Measurements from ENCODE around the gene ATPAF1. TPM values are rescaled to one million over a fixed set of nuclear protein-coding genes. Genes with fewer than 3 reads are reported as not detected.
"Not testable (repeated sequence)": the region's sequence is repeated elsewhere in the genome, so short reads cannot be mapped to it uniquely, and the experiment has no call there.

Gene ATPAF1
- total and polyA plus RNA-seq, 3 donors from 2014 or later: 76.7 to 98.9 (median 85.9) TPM

- Histone ChIP-seq H3K36me3 (ENCODE audit: low read depth, missing control alignments) (no peaks in the 10 kb centered on the region), H3K4me1 (no peaks in the 10 kb centered on the region), H3K27ac (no peak overlapping the region), H3K9me3 (no peaks in the 10 kb centered on the region), H3K27me3 (no peaks in the 10 kb centered on the region), H3K4me3 (no peak overlapping the region)
- TF ChIP-seq, protein P1, sequence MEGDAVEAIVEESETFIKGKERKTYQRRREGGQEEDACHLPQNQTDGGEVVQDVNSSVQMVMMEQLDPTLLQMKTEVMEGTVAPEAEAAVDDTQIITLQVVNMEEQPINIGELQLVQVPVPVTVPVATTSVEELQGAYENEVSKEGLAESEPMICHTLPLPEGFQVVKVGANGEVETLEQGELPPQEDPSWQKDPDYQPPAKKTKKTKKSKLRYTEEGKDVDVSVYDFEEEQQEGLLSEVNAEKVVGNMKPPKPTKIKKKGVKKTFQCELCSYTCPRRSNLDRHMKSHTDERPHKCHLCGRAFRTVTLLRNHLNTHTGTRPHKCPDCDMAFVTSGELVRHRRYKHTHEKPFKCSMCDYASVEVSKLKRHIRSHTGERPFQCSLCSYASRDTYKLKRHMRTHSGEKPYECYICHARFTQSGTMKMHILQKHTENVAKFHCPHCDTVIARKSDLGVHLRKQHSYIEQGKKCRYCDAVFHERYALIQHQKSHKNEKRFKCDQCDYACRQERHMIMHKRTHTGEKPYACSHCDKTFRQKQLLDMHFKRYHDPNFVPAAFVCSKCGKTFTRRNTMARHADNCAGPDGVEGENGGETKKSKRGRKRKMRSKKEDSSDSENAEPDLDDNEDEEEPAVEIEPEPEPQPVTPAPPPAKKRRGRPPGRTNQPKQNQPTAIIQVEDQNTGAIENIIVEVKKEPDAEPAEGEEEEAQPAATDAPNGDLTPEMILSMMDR (IDR thresholded peaks at IDR 0.05): no peak
- no peak for TF ChIP-seq POLR2A (IDR thresholded peaks at IDR 0.05)
- intact Hi-C loops (cut with DNase I; ENCODE audit: low total_unique reads): no loop called here
- no peak for DNase-seq
Observed at GRCh38 chr1:46655848-46656247, 12.3 kb downstream of the ATPAF1 start.

GRCh38 chr1:46654698-46655097, 13.5 kb downstream of the ATPAF1 start:
- H3K4me1 ChIP-seq; H3K4me3 ChIP-seq; intact Hi-C loops (cut with DNase I; ENCODE audit: low total_unique reads); H3K36me3 ChIP-seq (ENCODE audit: low read depth, missing control alignments); DNase-seq; H3K27ac ChIP-seq; H3K27me3 ChIP-seq; H3K9me3 ChIP-seq: not testable (repeated sequence)
- WGBS, 2 donors: 95 to 98% methylated on average over 2 of the region's 2 CpGs

DNA sequence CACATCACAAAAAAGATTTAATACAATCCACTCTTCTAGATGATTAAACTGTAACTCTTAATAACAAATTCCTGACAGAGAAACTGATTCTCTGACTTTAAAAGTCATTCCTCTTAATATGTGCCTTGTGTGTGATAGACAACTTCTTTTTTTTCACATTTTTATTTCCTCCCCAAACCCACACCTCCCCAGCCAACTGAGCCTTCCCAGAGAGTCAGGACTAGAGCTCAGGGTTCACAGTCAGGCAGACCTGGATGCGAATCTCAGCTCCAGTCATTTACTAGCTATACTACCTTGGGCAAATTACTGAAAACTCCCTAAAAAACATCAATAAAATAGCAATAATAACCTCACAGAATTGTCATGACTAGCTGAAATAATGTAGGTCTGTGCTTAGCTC, 14.2 kb downstream of the ATPAF1 start:
- Histone ChIP-seq H3K27ac (no peak overlapping the region), H3K4me3 (no peak overlapping the region), H3K27me3 (no peaks in the 10 kb centered on the region), H3K9me3 (no peaks in the 10 kb centered on the region), H3K36me3 (ENCODE audit: low read depth, missing control alignments) (no peaks in the 10 kb centered on the region), H3K4me1 (no peaks in the 10 kb centered on the region)
- DNase-seq: no peak
- TF ChIP-seq, protein P1 (IDR thresholded peaks at IDR 0.05): no peak
- TF ChIP-seq POLR2A (IDR thresholded peaks at IDR 0.05): no peak
- intact Hi-C loops (cut with DNase I; ENCODE audit: low total_unique reads): no loop called here
- WGBS, 2 donors: 76 to 95% methylated on average over 1 of the region's 1 CpG

GRCh38 chr1:46653405-46653958, 14.7 kb downstream of the ATPAF1 start:
- H3K4me3 ChIP-seq: no peak overlapping the region
- H3K9me3 ChIP-seq: no peaks in the 10 kb centered on the region
- no peaks in the 10 kb centered on the region for H3K27me3 ChIP-seq
- H3K36me3 ChIP-seq (ENCODE audit: low read depth, missing control alignments): no peaks in the 10 kb centered on the region
- no peaks in the 10 kb centered on the region for H3K4me1 ChIP-seq
- WGBS, 2 donors: 74 to 86% methylated on average over 2 of the region's 2 CpGs
- no peak overlapping the region for H3K27ac ChIP-seq
- TF ChIP-seq, protein P1 (IDR thresholded peaks at IDR 0.05): no peak
- no peak for TF ChIP-seq POLR2A (IDR thresholded peaks at IDR 0.05)
- DNase-seq: no peak
- intact Hi-C loops (cut with DNase I; ENCODE audit: low total_unique reads): no loop called here

DNA sequence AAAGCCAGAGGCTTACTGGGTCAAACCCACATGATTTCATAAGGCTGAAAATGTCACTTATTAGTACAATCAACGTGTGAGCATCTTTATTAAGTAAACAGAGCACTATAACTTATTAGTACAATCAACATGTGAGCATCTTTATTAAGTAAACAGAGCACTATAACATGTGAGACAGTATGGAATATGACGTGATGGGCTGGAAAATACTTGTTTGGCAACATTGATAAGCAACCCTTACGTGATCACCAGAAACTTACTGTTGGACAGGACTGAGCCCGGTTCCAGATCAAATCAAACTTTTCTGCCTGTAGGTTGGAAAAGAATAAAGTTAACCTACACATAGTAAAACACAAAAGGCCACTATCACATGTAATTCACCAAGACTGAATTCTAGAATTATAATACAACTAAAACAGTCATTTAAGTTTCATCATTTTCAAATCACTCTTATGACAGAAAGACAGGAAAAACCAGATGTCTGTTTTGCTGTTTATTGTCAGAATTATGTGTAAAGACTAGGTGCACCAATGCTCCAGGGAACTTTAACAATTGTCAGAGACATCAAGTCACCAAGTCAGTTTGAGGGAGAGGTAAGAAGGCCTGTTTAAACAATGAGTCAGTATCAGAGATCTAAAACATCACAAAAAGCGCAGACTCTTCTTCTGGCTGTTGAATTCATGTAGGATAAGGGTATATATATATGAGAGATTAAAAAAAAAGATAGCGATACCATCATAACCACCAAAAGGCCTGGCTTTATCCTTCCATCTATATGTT, 15.7 kb downstream of the ATPAF1 start:
- intact Hi-C loops (cut with DNase I; ENCODE audit: low total_unique reads): no loop called here
- Histone ChIP-seq H3K9me3 (no peaks in the 10 kb centered on the region), H3K36me3 (ENCODE audit: low read depth, missing control alignments) (no peaks in the 10 kb centered on the region), H3K4me3 (no peak overlapping the region), H3K27me3 (no peaks in the 10 kb centered on the region), H3K27ac (no peak overlapping the region), H3K4me1 (no peaks in the 10 kb centered on the region)
- TF ChIP-seq, protein P1 (IDR thresholded peaks at IDR 0.05): no peak
- TF ChIP-seq POLR2A (IDR thresholded peaks at IDR 0.05): no peak
- WGBS, 2 donors: 69 to 74% methylated on average over 6 of the region's 6 CpGs
- DNase-seq: no peak

DNA sequence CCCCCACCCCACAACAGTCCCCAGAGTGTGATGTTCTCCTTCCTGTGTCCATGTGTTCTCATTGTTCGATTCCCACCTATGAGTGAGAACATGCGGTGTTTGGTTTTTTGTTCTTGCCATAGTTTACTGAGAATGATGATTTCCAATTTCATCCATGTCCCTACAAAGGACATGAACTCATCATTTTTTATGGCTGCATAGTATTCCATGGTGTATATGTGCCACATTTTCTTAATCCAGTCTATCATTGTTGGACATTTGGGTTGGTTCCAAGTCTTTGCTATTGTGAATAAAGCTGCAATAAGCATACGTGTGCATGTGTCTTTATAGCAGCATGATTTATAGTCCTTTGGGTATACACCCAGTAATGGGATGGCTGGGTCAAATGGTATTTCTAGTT, 17.0 kb downstream of the ATPAF1 start:
- H3K27me3 ChIP-seq; intact Hi-C loops (cut with DNase I; ENCODE audit: low total_unique reads); H3K9me3 ChIP-seq; H3K4me1 ChIP-seq; H3K36me3 ChIP-seq (ENCODE audit: low read depth, missing control alignments); H3K27ac ChIP-seq; H3K4me3 ChIP-seq; DNase-seq: not testable (repeated sequence)
- WGBS, 2 donors: 96 to 100% methylated on average over 2 to 3 of the region's 3 CpGs

Measured in testis (tissue), 3 donors.